Astrocyte (in vitro differentiated cells and primary cell): ENCODE results near the gene BCL7B. TPM values are rescaled to one million over a fixed set of nuclear protein-coding genes. Genes with fewer than 3 reads are reported as not detected.

Experiments used
- DNase-seq: peaks from one replicate; pipeline ENCODE4 v3.0.0-alpha.2; 2010; ENCODE audit warnings: low read depth
- FAIRE-seq: peaks from 2 replicates; lab custom pipeline; 2011; peaks lifted over from hg19 to GRCh38; lab: Jason Lieb, UNC
- H2AFZ ChIP-seq: 2 replicates; pipeline ENCODE4 v1.6.0; 2012; ENCODE audit warnings: low read depth, low read length, inconsistent platforms
- H3K27ac ChIP-seq: 2 replicates; pipeline ENCODE4 v1.5.1; 2011; ENCODE audit warnings: low read depth, low read length, inconsistent platforms
- H3K27me3 ChIP-seq: 2 replicates; pipeline ENCODE4 v1.6.0; 2011; ENCODE audit warnings: low read length, inconsistent platforms; ENCODE audit not compliant: insufficient read depth
- H3K36me3 ChIP-seq: 2 replicates; pipeline ENCODE4 v1.5.1; 2011; ENCODE audit warnings: low read length, inconsistent platforms; ENCODE audit not compliant: insufficient read depth
- H3K4me1 ChIP-seq: 2 replicates; pipeline ENCODE4 v1.5.1; 2011; ENCODE audit warnings: low read length, inconsistent platforms; ENCODE audit not compliant: insufficient read depth
- H3K4me2 ChIP-seq: 2 replicates; pipeline ENCODE4 v1.6.0; 2012; ENCODE audit warnings: low read length, inconsistent platforms
- H3K4me3 ChIP-seq: 2 replicates; pipeline ENCODE4 v1.5.1; 2011; ENCODE audit warnings: low read depth, mild to moderate bottlenecking, low read length, inconsistent platforms; ENCODE audit not compliant: insufficient read depth
- H3K79me2 ChIP-seq: 2 replicates; pipeline ENCODE4 v1.6.0; 2012; ENCODE audit warnings: mild to moderate bottlenecking, low read length, inconsistent platforms; ENCODE audit not compliant: insufficient read depth
- H3K9ac ChIP-seq: 2 replicates; pipeline ENCODE4 v1.6.0; 2012; ENCODE audit warnings: mild to moderate bottlenecking, low read length, inconsistent platforms
- H3K9me3 ChIP-seq: 2 replicates; pipeline ENCODE4 v1.5.1; 2012; ENCODE audit warnings: low read depth, mild to moderate bottlenecking, low read length, inconsistent platforms; ENCODE audit not compliant: insufficient read depth
- H4K20me1 ChIP-seq: 2 replicates; pipeline ENCODE4 v1.6.0; 2012; ENCODE audit warnings: low read length, inconsistent platforms; ENCODE audit not compliant: insufficient read depth
- H3K27ac Mint-ChIP-seq: one replicate; pipeline ENCODE4 v1.8.0; 2021; ENCODE audit warnings: mild to moderate bottlenecking, mixed read lengths; ENCODE audit not compliant: unreplicated experiment
- H3K27me3 Mint-ChIP-seq: one replicate; pipeline ENCODE4 v1.8.0; 2021; ENCODE audit warnings: low read depth, mixed read lengths; ENCODE audit not compliant: unreplicated experiment
- H3K36me3 Mint-ChIP-seq: one replicate; pipeline ENCODE4 v1.8.0; 2021; ENCODE audit warnings: low read depth, mixed read lengths; ENCODE audit not compliant: unreplicated experiment
- H3K4me1 Mint-ChIP-seq: one replicate; pipeline ENCODE4 v1.8.0; 2021; ENCODE audit warnings: low read depth, mixed read lengths; ENCODE audit not compliant: unreplicated experiment
- H3K4me3 Mint-ChIP-seq: one replicate; pipeline ENCODE4 v1.8.0; 2021; ENCODE audit warnings: mild to moderate bottlenecking, moderate library complexity, mixed read lengths; ENCODE audit not compliant: unreplicated experiment
- H3K9me3 Mint-ChIP-seq: one replicate; pipeline ENCODE4 v1.8.0; 2021; ENCODE audit warnings: mild to moderate bottlenecking, mixed read lengths; ENCODE audit not compliant: unreplicated experiment
- CTCF ChIP-seq: IDR thresholded peaks from 2 replicates; pipeline ENCODE4 v1.5.1; 2011; ENCODE audit warnings: low read depth, mild to moderate bottlenecking, inconsistent platforms, low read length, moderate library complexity; ENCODE audit not compliant: insufficient read depth
- EZH2 ChIP-seq: IDR thresholded peaks from 2 replicates; pipeline ENCODE4 v1.6.1; 2012; ENCODE audit warnings: mild to moderate bottlenecking, low read length, inconsistent platforms; ENCODE audit not compliant: insufficient read depth
- total RNA-seq: library from RNA; stranded (reverse); gene quantifications from 2 replicates; pipeline ENCODE4 v1.2.1, GENCODE V29; 2021

BCL7B gene
- total RNA-seq, 1 donor from 2014 or later = 30.1 TPM

DNA sequence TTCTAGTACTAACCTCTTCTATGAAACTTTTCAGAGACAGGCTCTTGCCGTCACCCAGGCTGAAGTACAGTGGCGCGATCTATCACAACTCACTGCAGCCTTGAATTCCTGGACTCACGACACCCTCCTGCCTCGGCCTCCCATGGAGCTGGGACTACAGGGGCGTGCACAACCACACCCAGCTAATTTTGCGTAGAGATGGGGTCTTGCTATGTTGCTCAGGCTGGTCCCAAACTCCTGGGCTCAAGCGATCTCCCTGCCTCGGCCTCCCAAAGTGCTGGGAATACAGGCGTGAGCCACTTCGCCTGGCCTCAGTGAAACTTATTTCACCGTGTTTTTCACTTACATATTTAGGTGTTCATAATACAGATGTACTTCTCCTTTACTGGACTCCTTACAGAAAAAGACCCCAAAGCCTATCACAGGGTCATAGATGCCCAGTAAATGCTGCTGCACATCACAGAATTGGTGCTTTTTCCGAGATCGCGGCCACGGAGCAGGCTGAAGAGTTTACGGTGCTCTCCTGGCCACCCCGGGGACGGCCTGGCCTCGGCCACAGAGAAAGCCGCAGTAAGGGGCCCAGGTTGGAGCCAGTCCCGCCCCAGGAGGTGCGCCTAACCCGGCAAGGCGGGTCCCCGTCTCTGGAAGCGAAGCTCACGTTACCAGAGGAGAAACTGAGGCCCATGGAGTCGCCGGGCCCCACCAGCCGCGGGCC lies 20.3 kb upstream of the BCL7B start:
- DNase-seq (no peak), FAIRE-seq (no peak)
- Mint-ChIP-seq H3K9me3 (no peaks in the 10 kb centered on the region), H3K4me1 (peaks cover 13% of the 10 kb centered on the region), H3K36me3 (peaks cover 8% of the 10 kb centered on the region), H3K4me3 (peak overlapping the region; percentile 92), H3K27ac (peak overlapping the region; percentile 80), H3K27me3 (peaks cover 3% of the 10 kb centered on the region)
- Histone ChIP-seq H3K79me2 (peaks cover 53% of the 10 kb centered on the region), H3K9me3 (no peaks in the 10 kb centered on the region), H3K27ac (peak overlapping the region; percentile 87), H3K27me3 (no peaks in the 10 kb centered on the region), H2AFZ (peak overlapping the region; percentile 6), H3K4me3 (peak overlapping the region; percentile 85), H3K4me2 (peak overlapping the region; percentile 95), H3K9ac (peak overlapping the region; percentile 94), H4K20me1 (peaks cover 39% of the 10 kb centered on the region), H3K36me3 (peaks cover 20% of the 10 kb centered on the region), H3K4me1 (peaks cover 12% of the 10 kb centered on the region)
- TF ChIP-seq CTCF (no peak), EZH2 (no peak)

DNA sequence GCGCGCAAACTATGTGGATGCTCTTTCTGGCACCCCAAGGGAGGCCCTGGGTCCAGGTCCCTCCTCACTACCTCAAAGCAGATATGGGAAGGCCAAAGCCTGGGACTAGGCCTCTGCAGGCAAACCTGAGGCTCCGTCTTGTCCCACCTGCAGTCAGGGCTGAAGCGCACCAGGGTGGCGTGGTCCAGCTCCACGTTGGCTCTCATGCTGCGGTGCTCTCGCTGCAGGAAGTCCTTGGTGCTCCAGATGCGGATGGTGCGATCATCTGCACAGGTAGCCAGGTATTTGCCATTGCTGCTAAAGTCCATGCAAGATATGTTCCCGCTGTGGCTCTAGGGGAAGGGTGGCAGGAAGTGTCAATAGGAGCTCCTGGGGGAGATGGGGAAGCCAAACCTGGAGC lies 16.3 kb upstream of the BCL7B start:
- peaks cover 76% of the 10 kb centered on the region for H4K20me1 ChIP-seq
- no peaks in the 10 kb centered on the region for H3K9me3 ChIP-seq
- no peak overlapping the region for H3K27ac Mint-ChIP-seq
- no peak for DNase-seq
- TF ChIP-seq EZH2 (no peak), CTCF (no peak)
- peaks cover 48% of the 10 kb centered on the region for H3K36me3 ChIP-seq
- peaks cover under 1% of the 10 kb centered on the region for H3K27me3 Mint-ChIP-seq
- no peak overlapping the region for H3K4me2 ChIP-seq
- H3K9ac ChIP-seq = no peak overlapping the region
- H3K9me3 Mint-ChIP-seq = no peaks in the 10 kb centered on the region
- no peak overlapping the region for H3K4me3 Mint-ChIP-seq
- peaks cover 8% of the 10 kb centered on the region for H3K4me1 ChIP-seq
- no peak for FAIRE-seq
- H3K79me2 ChIP-seq = peaks cover 55% of the 10 kb centered on the region
- no peak overlapping the region for H3K4me3 ChIP-seq
- peaks cover 8% of the 10 kb centered on the region for H3K4me1 Mint-ChIP-seq
- H2AFZ ChIP-seq = no peak overlapping the region
- H3K27me3 ChIP-seq = no peaks in the 10 kb centered on the region
- H3K36me3 Mint-ChIP-seq = peaks cover 33% of the 10 kb centered on the region
- no peak overlapping the region for H3K27ac ChIP-seq

GRCh38 chr7:73573276-73573675 lies 15.8 kb upstream of the BCL7B start:
- DNase-seq = no peak
- H3K9me3 Mint-ChIP-seq = no peaks in the 10 kb centered on the region
- H3K4me1 ChIP-seq = peaks cover 8% of the 10 kb centered on the region
- H3K36me3 Mint-ChIP-seq = peaks cover 33% of the 10 kb centered on the region
- no peak overlapping the region for H3K4me2 ChIP-seq
- no peak overlapping the region for H3K27ac Mint-ChIP-seq
- peaks cover 8% of the 10 kb centered on the region for H3K4me1 Mint-ChIP-seq
- no peaks in the 10 kb centered on the region for H3K27me3 Mint-ChIP-seq
- peaks cover 49% of the 10 kb centered on the region for H3K36me3 ChIP-seq
- H3K9ac ChIP-seq = no peak overlapping the region
- H2AFZ ChIP-seq = no peak overlapping the region
- FAIRE-seq = no peak
- no peak overlapping the region for H3K4me3 ChIP-seq
- no peaks in the 10 kb centered on the region for H3K9me3 ChIP-seq
- H3K79me2 ChIP-seq = peaks cover 54% of the 10 kb centered on the region
- H3K27ac ChIP-seq = no peak overlapping the region
- H4K20me1 ChIP-seq = peaks cover 78% of the 10 kb centered on the region
- TF ChIP-seq EZH2 (no peak), CTCF (no peak)
- H3K4me3 Mint-ChIP-seq = no peak overlapping the region
- H3K27me3 ChIP-seq = no peaks in the 10 kb centered on the region
